ENCODE measurements around the gene FBXL16. TPM values are rescaled to one million over a fixed set of nuclear protein-coding genes. Genes with fewer than 3 reads are reported as not detected.
A peak's percentile ranks its signal among the peaks of the same experiment; 100 is the strongest.

Gene FBXL16
- total RNA-seq, 1 experiment from 2014 or later, result 1.3 TPM

- Mint-ChIP-seq H3K27ac (ENCODE audit: unreplicated experiment) (no peak overlapping the region), H3K4me3 (ENCODE audit: low read depth, unreplicated experiment) (peak overlapping the region; percentile 59), H3K4me1 (ENCODE audit: low read depth, unreplicated experiment) (peaks cover 6% of the 10 kb centered on the region), H3K9me3 (ENCODE audit: low read depth, unreplicated experiment) (no peaks in the 10 kb centered on the region), H3K36me3 (ENCODE audit: insufficient read depth, unreplicated experiment) (peaks cover 65% of the 10 kb centered on the region), H3K27me3 (ENCODE audit: unreplicated experiment) (no peaks in the 10 kb centered on the region)
- CTCF ChIA-PET, result interaction anchor here (0.6 kb wide), 3 partner anchors 258 to 1030 kb away, joined by 4 to 7 read pairs (median 4); partner anchors contain the start of gene MAPK8IP3
- BruUV-seq (replicated peaks), result no TSS peak
- intact Hi-C loops (cut with micrococcal nuclease; ENCODE audit: unreplicated experiment), result no loop called here
- no peak for DNase-seq
- no peak for TF ChIP-seq CTCF (IDR thresholded peaks at IDR 0.05; ENCODE audit: unreplicated experiment)
Measured at GRCh38 chr16:675884-676564, 29.6 kb downstream of the FBXL16 start.

- no TSS peak for BruUV-seq (replicated peaks)
- peak within 1 kb of the TSS; percentile 61 for H3K27ac Mint-ChIP-seq (ENCODE audit: unreplicated experiment)
- H3K27me3 Mint-ChIP-seq (ENCODE audit: unreplicated experiment), result no peaks in the 10 kb centered on the region
- H3K4me1 Mint-ChIP-seq (ENCODE audit: low read depth, unreplicated experiment), result peaks cover 6% of the 10 kb centered on the region
- TF ChIP-seq CTCF (IDR thresholded peaks at IDR 0.05; ENCODE audit: unreplicated experiment), result no peak
- peak within 1 kb of the TSS; percentile 59 for H3K4me3 Mint-ChIP-seq (ENCODE audit: low read depth, unreplicated experiment)
- peak; percentile 51 for DNase-seq
- CTCF ChIA-PET, result interaction anchor here (0.6 to 0.8 kb wide), 5 partner anchors 11 to 1031 kb away, joined by 3 to 7 read pairs (median 4); partner anchors contain the start of gene MAPK8IP3
- intact Hi-C loops (cut with micrococcal nuclease; ENCODE audit: unreplicated experiment), result no loop called here
- no peaks in the 10 kb centered on the region for H3K9me3 Mint-ChIP-seq (ENCODE audit: low read depth, unreplicated experiment)
- H3K36me3 Mint-ChIP-seq (ENCODE audit: insufficient read depth, unreplicated experiment), result peaks cover 65% of the 10 kb centered on the region
Measured at GRCh38 chr16:674968-675883, 30.4 kb downstream of the FBXL16 start, which contains the start of gene RHBDL1. TSS of gene RHBDL1 (plus strand) at chr16:675671. CDS start at chr16:675791, 120 bp downstream.

- peaks cover 6% of the 10 kb centered on the region for H3K4me1 Mint-ChIP-seq (ENCODE audit: low read depth, unreplicated experiment)
- DNase-seq, result no peak
- peaks cover 65% of the 10 kb centered on the region for H3K36me3 Mint-ChIP-seq (ENCODE audit: insufficient read depth, unreplicated experiment)
- no peak overlapping the region for H3K4me3 Mint-ChIP-seq (ENCODE audit: low read depth, unreplicated experiment)
- CTCF ChIA-PET, result interaction anchor here (0.8 kb wide), 1 partner anchor 38 kb away, joined by 3 read pairs; no protein-coding TSS in a partner anchor
- H3K27me3 Mint-ChIP-seq (ENCODE audit: unreplicated experiment), result no peaks in the 10 kb centered on the region
- no peaks in the 10 kb centered on the region for H3K9me3 Mint-ChIP-seq (ENCODE audit: low read depth, unreplicated experiment)
- no peak for TF ChIP-seq CTCF (IDR thresholded peaks at IDR 0.05; ENCODE audit: unreplicated experiment)
- no peak overlapping the region for H3K27ac Mint-ChIP-seq (ENCODE audit: unreplicated experiment)
- BruUV-seq (replicated peaks), result no TSS peak
- intact Hi-C loops (cut with micrococcal nuclease; ENCODE audit: unreplicated experiment), result no loop called here
Measured at GRCh38 chr16:674214-674881, 31.3 kb downstream of the FBXL16 start.

- no peaks in the 10 kb centered on the region for H3K9me3 Mint-ChIP-seq (ENCODE audit: low read depth, unreplicated experiment)
- CTCF ChIA-PET, result no interaction called here
- TF ChIP-seq CTCF (IDR thresholded peaks at IDR 0.05; ENCODE audit: unreplicated experiment), result no peak
- no peaks in the 10 kb centered on the region for H3K27me3 Mint-ChIP-seq (ENCODE audit: unreplicated experiment)
- no peak overlapping the region for H3K4me3 Mint-ChIP-seq (ENCODE audit: low read depth, unreplicated experiment)
- BruUV-seq (replicated peaks), result TSS peak; percentile 26
- peaks cover 6% of the 10 kb centered on the region for H3K4me1 Mint-ChIP-seq (ENCODE audit: low read depth, unreplicated experiment)
- H3K36me3 Mint-ChIP-seq (ENCODE audit: insufficient read depth, unreplicated experiment), result peaks cover 67% of the 10 kb centered on the region
- H3K27ac Mint-ChIP-seq (ENCODE audit: unreplicated experiment), result no peak overlapping the region
- intact Hi-C loops (cut with micrococcal nuclease; ENCODE audit: unreplicated experiment), result no loop called here
- DNase-seq, result no peak
Measured at GRCh38 chr16:673399-673991, 32.1 kb downstream of the FBXL16 start.

All from Calu3 (cell line).